Sigmoid colon (tissue), 7 donors: ENCODE results near the gene R3HDM2. TPM values are rescaled to one million over a fixed set of nuclear protein-coding genes. Genes with fewer than 3 reads are reported as not detected.
A peak's percentile ranks its signal among the peaks of the same experiment; 100 is the strongest.

ENCODE experiments used
- DNase-seq: peaks from one replicate; pipeline ENCODE4 v3.0.0-alpha.2; 2019
- H3K27ac ChIP-seq, 4 donors: fragments of 200-600 bp; sonication (generic); one replicate each; pipeline ENCODE4 v1.5.1; 2016 to 2019; ENCODE audit warnings: mild to moderate bottlenecking in 1 of 4
- H3K27me3 ChIP-seq, 3 donors: fragments of 200-600 bp; sonication (generic); one replicate each; pipeline ENCODE4 v1.5.1; 2019; ENCODE audit warnings: mild to moderate bottlenecking in 1 of 3
- H3K36me3 ChIP-seq, 4 donors: fragments of 200-600 bp; sonication (generic); one replicate each; pipeline ENCODE4 v1.5.1; 2016 to 2019
- H3K4me1 ChIP-seq, 4 donors: fragments of 200-600 bp; sonication (generic); one replicate each; pipeline ENCODE4 v1.5.1; 2017 to 2019
- H3K4me3 ChIP-seq, 4 donors: fragments of 200-600 bp; sonication (generic); one replicate each; pipeline ENCODE4 v1.5.1; 2017 to 2019; ENCODE audit warnings: mild to moderate bottlenecking in 2 of 4, moderate library complexity in 1 of 4
- H3K9me3 ChIP-seq, 4 donors: fragments of 200-600 bp in 3 of 4; sonication (generic) in 3 of 4; one replicate each; pipeline versions ENCODE4 v1.5.1 to v1.6.1; 2013 to 2019
- EP300 ChIP-seq, 4 donors: sonication (generic); formaldehyde crosslinking; IDR thresholded peaks; one replicate each; pipeline ENCODE4 v1.6.1; 2017; ENCODE audit warnings: antibody characterized with exemption in 4 of 4
- POLR2A ChIP-seq, 2 donors: fragments of 450-650 bp; IDR thresholded peaks; one replicate each; pipeline ENCODE4 v1.6.1; 2016; ENCODE audit warnings: antibody characterized with exemption in 2 of 2, mild to moderate bottlenecking in 2 of 2, moderate library complexity in 2 of 2
- POLR2AphosphoS5 ChIP-seq, 4 donors: sonication (generic); formaldehyde crosslinking; IDR thresholded peaks; one replicate each; pipeline ENCODE4 v1.6.1; 2017; ENCODE audit warnings: antibody characterized with exemption in 4 of 4
- WGBS, 2 donors: extraction: QIAGEN DNeasy Blood & Tissue Kit; methylation state at CpG; one replicate each; pipeline ENCODE4 v1.1.7; 2013; 5-methylcytosine and 5-hydroxymethylcytosine counted together
- intact Hi-C: fragments of 100-400 bp; cut with DNase I; formaldehyde crosslinking; loops from one replicate; pipeline ENCODE4 v1.15.1; 2023
- polyA plus RNA-seq, 3 donors: library from polyadenylated mRNA; stranded (reverse); fragments of 200-250 nt; gene quantifications; one replicate each; pipeline ENCODE4 v1.2.3, GENCODE V29; 2013
- total RNA-seq, 4 donors: library from RNA; depleted of rRNA; stranded (reverse); fragments of >200 nt; gene quantifications; one replicate each; pipeline ENCODE4 v1.1.0, GENCODE V29; 2016
- TF ChIP-seq, protein P1 (sequence below), 4 experiments: fragments of 450-650 bp in 3 of 4; fragments of 200-600 bp in 1 of 4; IDR thresholded peaks; one replicate each; pipeline ENCODE4 v1.5.1; 2016 to 2019; ENCODE audit warnings: antibody characterized with exemption in 4 of 4, mild to moderate bottlenecking in 3 of 4, moderate library complexity in 2 of 4
- donor health status: healthy with polysubstance abuse.
- donor health status: Bipolar disorder and iron deficiency.
- donor health status: healthy.

Gene R3HDM2
- total and polyA plus RNA-seq, 7 donors = 10.9 to 37.7 (median 28.3) TPM

- no peak for TF ChIP-seq POLR2A (IDR thresholded peaks at IDR 0.05)
- TF ChIP-seq EP300 (IDR thresholded peaks at IDR 0.05) = no peak
- TF ChIP-seq POLR2AphosphoS5 (IDR thresholded peaks at IDR 0.05) = no peak
- TF ChIP-seq, protein P1, sequence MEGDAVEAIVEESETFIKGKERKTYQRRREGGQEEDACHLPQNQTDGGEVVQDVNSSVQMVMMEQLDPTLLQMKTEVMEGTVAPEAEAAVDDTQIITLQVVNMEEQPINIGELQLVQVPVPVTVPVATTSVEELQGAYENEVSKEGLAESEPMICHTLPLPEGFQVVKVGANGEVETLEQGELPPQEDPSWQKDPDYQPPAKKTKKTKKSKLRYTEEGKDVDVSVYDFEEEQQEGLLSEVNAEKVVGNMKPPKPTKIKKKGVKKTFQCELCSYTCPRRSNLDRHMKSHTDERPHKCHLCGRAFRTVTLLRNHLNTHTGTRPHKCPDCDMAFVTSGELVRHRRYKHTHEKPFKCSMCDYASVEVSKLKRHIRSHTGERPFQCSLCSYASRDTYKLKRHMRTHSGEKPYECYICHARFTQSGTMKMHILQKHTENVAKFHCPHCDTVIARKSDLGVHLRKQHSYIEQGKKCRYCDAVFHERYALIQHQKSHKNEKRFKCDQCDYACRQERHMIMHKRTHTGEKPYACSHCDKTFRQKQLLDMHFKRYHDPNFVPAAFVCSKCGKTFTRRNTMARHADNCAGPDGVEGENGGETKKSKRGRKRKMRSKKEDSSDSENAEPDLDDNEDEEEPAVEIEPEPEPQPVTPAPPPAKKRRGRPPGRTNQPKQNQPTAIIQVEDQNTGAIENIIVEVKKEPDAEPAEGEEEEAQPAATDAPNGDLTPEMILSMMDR (IDR thresholded peaks at IDR 0.05) = no peak
- no peak overlapping the region for H3K4me3 ChIP-seq
- DNase-seq = peak; percentile 53
- H3K9me3 ChIP-seq = no peaks in the 10 kb centered on the region
- H3K36me3 ChIP-seq = no peaks in the 10 kb centered on the region
- peaks cover 48 to 73% (median 63%) of the 10 kb centered on the region in 3 donors for H3K27me3 ChIP-seq
- intact Hi-C loops = no loop called here
- H3K4me1 ChIP-seq = peaks cover 0 to 48% (median 44%) of the 10 kb centered on the region in 4 donors
- 78 to 80% methylated on average over 6 of the region's 6 CpGs for WGBS, 2 donors
- H3K27ac ChIP-seq = no peak overlapping the region
Observed at GRCh38 chr12:57244312-57244696, 186.5 kb downstream of the R3HDM2 start.

- peak overlapping the region in 3 of 4 donors; percentile 0 to 39 (median 35) for H3K4me3 ChIP-seq
- no peak overlapping the region for H3K27ac ChIP-seq
- DNase-seq = peak; percentile 85
- TF ChIP-seq, protein P1 (IDR thresholded peaks at IDR 0.05) = peak; percentile 46 to 65 (median 57)
- TF ChIP-seq POLR2AphosphoS5 (IDR thresholded peaks at IDR 0.05) = no peak
- H3K4me1 ChIP-seq = peaks cover 0 to 52% (median 48%) of the 10 kb centered on the region in 4 donors
- no peaks in the 10 kb centered on the region for H3K9me3 ChIP-seq
- 9 to 12% methylated on average over 41 of the region's 41 CpGs for WGBS, 2 donors
- intact Hi-C loops = loop anchor here (1.0 kb wide), 1 partner anchor 30 kb away; no protein-coding TSS in a partner anchor
- peaks cover 49 to 72% (median 65%) of the 10 kb centered on the region in 3 donors for H3K27me3 ChIP-seq
- no peaks in the 10 kb centered on the region for H3K36me3 ChIP-seq
Observed at GRCh38 chr12:57243521-57244311, 187.1 kb downstream of the R3HDM2 start.

GRCh38 chr12:57242691-57243454 is 188.0 kb downstream of the R3HDM2 start:
- WGBS, 2 donors = 1 to 2% methylated on average over 45 of the region's 45 CpGs
- peak overlapping the region in 3 of 4 donors; percentile 4 to 39 (median 35) for H3K4me3 ChIP-seq
- DNase-seq = peak; percentile 75
- H3K36me3 ChIP-seq = no peaks in the 10 kb centered on the region
- H3K4me1 ChIP-seq = peaks cover 0 to 61% (median 57%) of the 10 kb centered on the region in 4 donors
- H3K9me3 ChIP-seq = no peaks in the 10 kb centered on the region
- H3K27ac ChIP-seq = no peak overlapping the region
- peaks cover 56 to 76% (median 73%) of the 10 kb centered on the region in 3 donors for H3K27me3 ChIP-seq
- intact Hi-C loops = loop anchor here (1.0 kb wide), 1 partner anchor 30 kb away; no protein-coding TSS in a partner anchor
- TF ChIP-seq, protein P1 (IDR thresholded peaks at IDR 0.05) = peak in 3 of 4 experiments; percentile 14 to 59 (median 31)
- TF ChIP-seq POLR2A (IDR thresholded peaks at IDR 0.05) = no peak

DNA sequence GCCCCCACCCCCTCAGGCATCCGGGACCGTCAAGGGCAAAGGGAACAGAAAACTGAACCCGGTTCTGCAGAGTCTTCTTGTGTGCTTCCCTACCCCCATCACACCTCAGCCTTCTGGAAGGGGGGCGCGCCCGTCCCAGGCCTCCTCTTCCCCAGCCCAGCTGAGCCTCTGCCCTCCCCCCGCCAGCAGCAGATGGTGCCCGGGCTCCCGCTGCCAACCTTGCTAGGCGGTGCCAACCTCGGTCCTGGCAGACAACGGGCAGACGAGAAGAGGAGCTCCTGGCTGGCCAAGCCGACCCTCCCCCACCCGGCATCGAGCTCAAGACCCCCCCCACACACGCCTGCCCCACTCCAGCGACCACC is 188.5 kb downstream of the R3HDM2 start:
- intact Hi-C loops = no loop called here
- TF ChIP-seq POLR2A (IDR thresholded peaks at IDR 0.05) = no peak
- Histone ChIP-seq H3K27ac (no peak overlapping the region), H3K9me3 (no peaks in the 10 kb centered on the region), H3K36me3 (no peaks in the 10 kb centered on the region), H3K4me1 (peaks cover 0 to 63% (median 58%) of the 10 kb centered on the region in 4 donors), H3K4me3 (peak overlapping the region in 2 of 4 donors; percentile 4 to 39), H3K27me3 (peaks cover 62 to 81% (median 79%) of the 10 kb centered on the region in 3 donors)
- 1 to 2% methylated on average over 18 of the region's 18 CpGs for WGBS, 2 donors
- peak; percentile 71 for DNase-seq
